ENCODE results near the gene SUSD6. TPM values are rescaled to one million over a fixed set of nuclear protein-coding genes. Genes with fewer than 3 reads are reported as not detected.

The SUSD6 gene
- total RNA-seq, 1 experiment from 2014 or later, result 3.7 TPM

- Histone ChIP-seq H3K27me3 (ENCODE audit: insufficient read depth, low read length) (no peaks in the 10 kb centered on the region), H3K4me1 (ENCODE audit: insufficient read depth, low read length) (no peaks in the 10 kb centered on the region), H3K4ac (ENCODE audit: low read depth, low read length) (no peak overlapping the region), H3K56ac (ENCODE audit: insufficient read length, low read depth, low read length) (no peak overlapping the region), H3K18ac (ENCODE audit: insufficient read length, low read depth, low read length) (no peak overlapping the region), H3K79me1 (ENCODE audit: insufficient read depth, low read depth, low read length, poor library complexity, severe bottlenecking) (no peaks in the 10 kb centered on the region), H3T11ph (ENCODE audit: low read length) (no peak overlapping the region), H2BK15ac (ENCODE audit: low read depth, low read length) (no peak overlapping the region), H2AFZ (ENCODE audit: low read length) (no peak overlapping the region), H2BK5ac (ENCODE audit: insufficient read length, low read length) (no peak overlapping the region), H2AK5ac (ENCODE audit: insufficient read length, low read length) (no peak overlapping the region), H4K91ac (ENCODE audit: insufficient read length, low read depth, low read length) (no peak overlapping the region), H3K9ac (ENCODE audit: extremely low read depth, insufficient read length, low read length) (no peak overlapping the region), H4K8ac (replicated peaks; ENCODE audit: insufficient read length, low read depth, low read length) (no peak overlapping the region), H3K23me2 (ENCODE audit: insufficient read length, low read depth, low read length, poor library complexity, severe bottlenecking) (no peaks in the 10 kb centered on the region), H2BK12ac (ENCODE audit: insufficient read length, low read depth, low read length) (no peak overlapping the region), H2BK20ac (ENCODE audit: low read depth, low read length, poor library complexity, severe bottlenecking) (no peak overlapping the region), H3K4me2 (ENCODE audit: insufficient read depth, insufficient read length, low read length) (no peak overlapping the region), H3K14ac (ENCODE audit: insufficient read depth, low read length) (no peak overlapping the region), H4K5ac (ENCODE audit: insufficient read length, low read depth, low read length) (no peak overlapping the region), H3K23ac (ENCODE audit: insufficient read length, low read depth, low read length) (no peak overlapping the region), H3K9me3 (ENCODE audit: control insufficient read depth, low read depth, low read length) (no peaks in the 10 kb centered on the region), H4K20me1 (ENCODE audit: control insufficient read depth, insufficient read depth, insufficient read length) (no peaks in the 10 kb centered on the region), H3K27ac (ENCODE audit: insufficient read length, low read depth, low read length) (no peak overlapping the region), H3K79me2 (ENCODE audit: insufficient read depth, low read length) (no peaks in the 10 kb centered on the region), H2BK120ac (ENCODE audit: low read depth, low read length, poor library complexity, severe bottlenecking) (no peak overlapping the region)
- Mint-ChIP-seq H3K27me3 (ENCODE audit: low read depth) (no peaks in the 10 kb centered on the region), H3K4me1 (peaks cover 12 to 14% of the 10 kb centered on the region in 2 experiments), H3K36me3 (ENCODE audit: insufficient read depth in 1 of 3, low read depth in 3 of 3) (no peaks in the 10 kb centered on the region), H3K4me3 (no peak overlapping the region), H3K27ac (no peak overlapping the region), H3K9me3 (no peaks in the 10 kb centered on the region)
- WGBS (ENCODE audit: extremely low coverage, insufficient read length, low lambda C conversion rate), result no CpG with 5 or more reads among the region's 1 CpG
- DNase-seq, result no peak
- TF ChIP-seq CTCF (conservative IDR thresholded peaks at IDR 0.05), result no peak
These were observed 71.3 kb downstream of the SUSD6 start for GRCh38 chr14:69682621-69683263.
